GM19372 (cell line): ENCODE data around the gene TMEM250.
"Not testable (repeated sequence)": the region's sequence is repeated elsewhere in the genome, so short reads cannot be mapped to it uniquely, and the experiment has no call there.

Experiments used
- ATAC-seq: cut with Tn5 transposase; IDR thresholded peaks from one replicate; pipeline ENCODE4 v1.9.1; 2021; ENCODE audit warnings: mild to moderate bottlenecking, low read depth, moderate library complexity; ENCODE audit not compliant: unreplicated experiment

Gene TMEM250

GRCh38 chr9:136118320-136119060 is at the start of gene TMEM250:
Gene TMEM250, minus strand, starts transcription at chr9:136118875. Its CDS starts 1,975 bp downstream, at chr9:136116900.
- ATAC-seq: peak; percentile 82

GRCh38 chr9:136163248-136163850 is 44.7 kb upstream of the TMEM250 start:
- ATAC-seq: no peak

- no peak for ATAC-seq
Observed at GRCh38 chr9:136160995-136161610, 42.4 kb upstream of the TMEM250 start.

GRCh38 chr9:136160381-136160841 is 41.7 kb upstream of the TMEM250 start:
- no peak for ATAC-seq

- no peak for ATAC-seq
Observed at GRCh38 chr9:136159851-136160250, 41.2 kb upstream of the TMEM250 start.

GRCh38 chr9:136157477-136158265 is 39.0 kb upstream of the TMEM250 start:
- no peak for ATAC-seq

- no peak for ATAC-seq
Observed at GRCh38 chr9:136156209-136157120, 37.8 kb upstream of the TMEM250 start.

- no peak for ATAC-seq
Observed at GRCh38 chr9:136155576-136155975, 36.9 kb upstream of the TMEM250 start.

- no peak for ATAC-seq
Observed at GRCh38 chr9:136154943-136155342, 36.3 kb upstream of the TMEM250 start.

- ATAC-seq: no peak
Observed at GRCh38 chr9:136153381-136154065, 34.8 kb upstream of the TMEM250 start.

GRCh38 chr9:136152931-136153330 is 34.3 kb upstream of the TMEM250 start:
- no peak for ATAC-seq

- ATAC-seq: no peak
Observed at GRCh38 chr9:136152543-136152866, 33.8 kb upstream of the TMEM250 start.

- ATAC-seq: no peak
Observed at GRCh38 chr9:136151848-136152542, 33.3 kb upstream of the TMEM250 start.

- no peak for ATAC-seq
Observed at GRCh38 chr9:136151214-136151804, 32.6 kb upstream of the TMEM250 start.

- not testable (repeated sequence) for ATAC-seq
Observed at GRCh38 chr9:136150664-136151213, 32.1 kb upstream of the TMEM250 start.

GRCh38 chr9:136149853-136150252 is 31.2 kb upstream of the TMEM250 start:
- no peak for ATAC-seq

GRCh38 chr9:136149337-136149736 is 30.7 kb upstream of the TMEM250 start:
- no peak for ATAC-seq

- ATAC-seq: no peak
Observed at GRCh38 chr9:136148766-136149165, 30.1 kb upstream of the TMEM250 start.
